ENCODE results near the gene NRXN2.
A peak's percentile ranks its signal among the peaks of the same experiment; 100 is the strongest.
"Not testable (repeated sequence)": the region's sequence is repeated elsewhere in the genome, so short reads cannot be mapped to it uniquely, and the experiment has no call there.

Gene NRXN2

GRCh38 chr11:64562723-64563351 lies 160.2 kb downstream of the NRXN2 start:
- DNase-seq = no peak

- DNase-seq = no peak
Observed at GRCh38 chr11:64561984-64562722, 160.8 kb downstream of the NRXN2 start.

GRCh38 chr11:64561429-64561828 lies 161.6 kb downstream of the NRXN2 start:
- not testable (repeated sequence) for DNase-seq

GRCh38 chr11:64560941-64561340 lies 162.1 kb downstream of the NRXN2 start:
- no peak for DNase-seq

GRCh38 chr11:64560139-64560771 lies 162.7 kb downstream of the NRXN2 start:
- DNase-seq = no peak

GRCh38 chr11:64559351-64560138 lies 163.5 kb downstream of the NRXN2 start:
- peak in 1 of 14 donors; percentile 25 for DNase-seq

GRCh38 chr11:64558869-64559268 lies 164.1 kb downstream of the NRXN2 start:
- no peak for DNase-seq

- DNase-seq = no peak
Observed at GRCh38 chr11:64558065-64558745, 164.8 kb downstream of the NRXN2 start.

GRCh38 chr11:64556721-64557250 lies 166.2 kb downstream of the NRXN2 start:
- DNase-seq = no peak

Data from C1 segment of cervical spinal cord (tissue), 14 donors.